ENCODE measurements around the gene ZNRF3.

DNA sequence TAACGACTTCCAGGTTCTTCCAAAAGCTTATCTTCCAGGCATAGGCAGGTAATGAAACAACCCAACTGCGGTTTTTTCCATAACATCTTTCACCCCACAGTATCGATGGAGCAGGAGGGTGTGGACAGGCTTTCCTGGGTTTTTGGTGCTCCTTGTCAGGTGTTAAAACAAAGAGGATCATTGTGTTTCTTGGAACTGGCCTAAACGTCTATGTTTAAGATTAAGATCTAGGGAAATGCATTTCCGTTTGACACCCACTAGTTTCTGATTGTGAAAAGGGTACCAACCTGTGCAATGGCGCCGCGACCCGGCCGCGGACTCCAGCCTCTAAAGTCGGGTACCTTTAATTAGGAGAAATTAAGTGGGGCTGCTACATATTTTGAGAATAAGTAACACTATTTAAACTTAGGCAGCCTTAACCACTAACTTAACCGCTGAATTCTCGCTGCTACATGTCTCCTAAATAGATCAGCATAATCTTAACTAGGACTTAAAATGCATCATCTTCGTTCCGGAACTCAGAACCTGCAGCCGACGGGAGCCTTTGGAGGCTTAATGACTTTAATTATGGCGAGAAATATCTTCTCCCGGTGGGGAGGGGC, 146.7 kb downstream of the ZNRF3 start:
- TF ChIP-seq, protein P1, sequence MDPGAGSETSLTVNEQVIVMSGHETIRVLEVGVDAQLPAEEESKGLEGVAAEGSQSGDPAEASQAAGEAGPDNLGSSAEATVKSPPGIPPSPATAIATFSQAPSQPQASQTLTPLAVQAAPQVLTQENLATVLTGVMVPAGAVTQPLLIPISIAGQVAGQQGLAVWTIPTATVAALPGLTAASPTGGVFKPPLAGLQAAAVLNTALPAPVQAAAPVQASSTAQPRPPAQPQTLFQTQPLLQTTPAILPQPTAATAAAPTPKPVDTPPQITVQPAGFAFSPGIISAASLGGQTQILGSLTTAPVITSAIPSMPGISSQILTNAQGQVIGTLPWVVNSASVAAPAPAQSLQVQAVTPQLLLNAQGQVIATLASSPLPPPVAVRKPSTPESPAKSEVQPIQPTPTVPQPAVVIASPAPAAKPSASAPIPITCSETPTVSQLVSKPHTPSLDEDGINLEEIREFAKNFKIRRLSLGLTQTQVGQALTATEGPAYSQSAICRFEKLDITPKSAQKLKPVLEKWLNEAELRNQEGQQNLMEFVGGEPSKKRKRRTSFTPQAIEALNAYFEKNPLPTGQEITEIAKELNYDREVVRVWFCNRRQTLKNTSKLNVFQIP (CRISPR knock-in tag; IDR thresholded peaks at IDR 0.05; ENCODE audit: borderline replicate concordance, low read depth) = no peak
- no peak for TF ChIP-seq OSR1 (CRISPR knock-in tag; IDR thresholded peaks at IDR 0.05)
- TF ChIP-seq PPARA (CRISPR knock-in tag; IDR thresholded peaks at IDR 0.05; ENCODE audit: borderline replicate concordance) = no peak
- no peak for TF ChIP-seq ISL1 (CRISPR knock-in tag; IDR thresholded peaks at IDR 0.05)
- no peak for TF ChIP-seq RARB (CRISPR knock-in tag; IDR thresholded peaks at IDR 0.05)
- TF ChIP-seq, protein P2, sequence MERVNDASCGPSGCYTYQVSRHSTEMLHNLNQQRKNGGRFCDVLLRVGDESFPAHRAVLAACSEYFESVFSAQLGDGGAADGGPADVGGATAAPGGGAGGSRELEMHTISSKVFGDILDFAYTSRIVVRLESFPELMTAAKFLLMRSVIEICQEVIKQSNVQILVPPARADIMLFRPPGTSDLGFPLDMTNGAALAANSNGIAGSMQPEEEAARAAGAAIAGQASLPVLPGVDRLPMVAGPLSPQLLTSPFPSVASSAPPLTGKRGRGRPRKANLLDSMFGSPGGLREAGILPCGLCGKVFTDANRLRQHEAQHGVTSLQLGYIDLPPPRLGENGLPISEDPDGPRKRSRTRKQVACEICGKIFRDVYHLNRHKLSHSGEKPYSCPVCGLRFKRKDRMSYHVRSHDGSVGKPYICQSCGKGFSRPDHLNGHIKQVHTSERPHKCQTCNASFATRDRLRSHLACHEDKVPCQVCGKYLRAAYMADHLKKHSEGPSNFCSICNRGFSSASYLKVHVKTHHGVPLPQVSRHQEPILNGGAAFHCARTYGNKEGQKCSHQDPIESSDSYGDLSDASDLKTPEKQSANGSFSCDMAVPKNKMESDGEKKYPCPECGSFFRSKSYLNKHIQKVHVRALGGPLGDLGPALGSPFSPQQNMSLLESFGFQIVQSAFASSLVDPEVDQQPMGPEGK (CRISPR knock-in tag; IDR thresholded peaks at IDR 0.05; ENCODE audit: borderline replicate concordance) = no peak
- no peak for TF ChIP-seq BACH2 (CRISPR knock-in tag; IDR thresholded peaks at IDR 0.05; ENCODE audit: borderline replicate concordance)
- TF ChIP-seq, protein P3, sequence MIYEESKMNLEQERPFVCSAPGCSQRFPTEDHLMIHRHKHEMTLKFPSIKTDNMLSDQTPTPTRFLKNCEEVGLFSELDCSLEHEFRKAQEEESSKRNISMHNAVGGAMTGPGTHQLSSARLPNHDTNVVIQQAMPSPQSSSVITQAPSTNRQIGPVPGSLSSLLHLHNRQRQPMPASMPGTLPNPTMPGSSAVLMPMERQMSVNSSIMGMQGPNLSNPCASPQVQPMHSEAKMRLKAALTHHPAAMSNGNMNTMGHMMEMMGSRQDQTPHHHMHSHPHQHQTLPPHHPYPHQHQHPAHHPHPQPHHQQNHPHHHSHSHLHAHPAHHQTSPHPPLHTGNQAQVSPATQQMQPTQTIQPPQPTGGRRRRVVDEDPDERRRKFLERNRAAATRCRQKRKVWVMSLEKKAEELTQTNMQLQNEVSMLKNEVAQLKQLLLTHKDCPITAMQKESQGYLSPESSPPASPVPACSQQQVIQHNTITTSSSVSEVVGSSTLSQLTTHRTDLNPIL (CRISPR knock-in tag; IDR thresholded peaks at IDR 0.05; ENCODE audit: low read depth) = no peak

All from SK-N-SH treated with all-trans-retinoic acid at 6 μM for 48 hours (cell line).